NCI-H2029 treated with DMSO at 0.1 percent for 48 hours (cell line): ENCODE data around the gene LRRC3C.

Experiments used
- DNase-seq: peaks from one replicate; lab custom pipeline; 2025; lab: John Stamatoyannopoulos, UW

Gene LRRC3C

GRCh38 chr17:39975801-39976200, 48.3 kb downstream of the LRRC3C start:
- no peak for DNase-seq

GRCh38 chr17:39979016-39979670, 51.6 kb downstream of the LRRC3C start:
- no peak for DNase-seq

GRCh38 chr17:39979893-39980350, 52.4 kb downstream of the LRRC3C start:
- DNase-seq = no peak

GRCh38 chr17:39980351-39981206, 53.0 kb downstream of the LRRC3C start, which contains the start of gene PSMD3:
PSMD3 (plus strand) TSS chr17:39980807; CDS start chr17:39980971, 164 bp downstream.
- peak; percentile 94 for DNase-seq

- no peak for DNase-seq
Measured at GRCh38 chr17:39981207-39981741, 53.7 kb downstream of the LRRC3C start.

- no peak for DNase-seq
Measured at GRCh38 chr17:39981766-39982375, 54.3 kb downstream of the LRRC3C start.

GRCh38 chr17:39988206-39988810, 60.8 kb downstream of the LRRC3C start:
- DNase-seq = no peak

GRCh38 chr17:39994448-39994847, 66.9 kb downstream of the LRRC3C start:
- DNase-seq = no peak
